Erythroblast (primary cell): ENCODE data around the gene SLCO2A1.

Experiments used
- DNase-seq, 2 experiments: peaks; one replicate each; lab custom pipeline; 2025; lab: John Stamatoyannopoulos, UW
- GATA1 ChIP-seq: IDR thresholded peaks from 2 replicates; pipeline ENCODE4 v1.6.1; 2011; ENCODE audit warnings: low read depth, mild to moderate bottlenecking, control low read depth, low read length, moderate library complexity
- POLR2A ChIP-seq: IDR thresholded peaks from 2 replicates; pipeline ENCODE4 v1.6.1; 2011; ENCODE audit warnings: mild to moderate bottlenecking, low read length

The SLCO2A1 gene

GRCh38 chr3:134014270-134014669, 15.5 kb downstream of the SLCO2A1 start:
- DNase-seq, result no peak
- TF ChIP-seq POLR2A (no peak), GATA1 (no peak)

- DNase-seq, result no peak
- TF ChIP-seq GATA1, result no peak
- no peak for TF ChIP-seq POLR2A
Measured at GRCh38 chr3:134013280-134013679, 16.4 kb downstream of the SLCO2A1 start.

- TF ChIP-seq GATA1, result no peak
- no peak for DNase-seq
Measured at GRCh38 chr3:134009345-134010000, 20.3 kb downstream of the SLCO2A1 start.

GRCh38 chr3:134008630-134009156, 21.0 kb downstream of the SLCO2A1 start:
- no peak for DNase-seq
- TF ChIP-seq GATA1 (no peak), POLR2A (no peak)

- no peak for TF ChIP-seq POLR2A
- TF ChIP-seq GATA1, result no peak
- no peak for DNase-seq
Measured at GRCh38 chr3:134007819-134008218, 21.9 kb downstream of the SLCO2A1 start.

GRCh38 chr3:134004841-134005240, 24.9 kb downstream of the SLCO2A1 start:
- TF ChIP-seq GATA1, result no peak
- no peak for TF ChIP-seq POLR2A
- DNase-seq, result no peak

- TF ChIP-seq GATA1, result no peak
- no peak for TF ChIP-seq POLR2A
Measured at GRCh38 chr3:134003066-134003465, 26.7 kb downstream of the SLCO2A1 start.

GRCh38 chr3:134002306-134002705, 27.4 kb downstream of the SLCO2A1 start:
- TF ChIP-seq POLR2A, result no peak
- no peak for TF ChIP-seq GATA1
- no peak for DNase-seq

More at GRCh38 chr3:134003066-134003465, 26.7 kb downstream of the SLCO2A1 start:
- no peak for DNase-seq

GRCh38 chr3:134001251-134001650, 28.5 kb downstream of the SLCO2A1 start:
- DNase-seq, result no peak

GRCh38 chr3:133999891-134000685, 29.6 kb downstream of the SLCO2A1 start:
- no peak for DNase-seq
- TF ChIP-seq GATA1 (no peak), POLR2A (no peak)

More at GRCh38 chr3:134001251-134001650, 28.5 kb downstream of the SLCO2A1 start:
- TF ChIP-seq GATA1, result no peak
- no peak for TF ChIP-seq POLR2A

- no peak for TF ChIP-seq GATA1
- no peak for TF ChIP-seq POLR2A
- no peak for DNase-seq
Measured at GRCh38 chr3:133998691-133999241, 31.0 kb downstream of the SLCO2A1 start.

GRCh38 chr3:133997871-133998635, 31.7 kb downstream of the SLCO2A1 start:
- DNase-seq, result no peak
- TF ChIP-seq POLR2A, result no peak
- no peak for TF ChIP-seq GATA1

- TF ChIP-seq POLR2A, result no peak
- no peak for TF ChIP-seq GATA1
- no peak for DNase-seq
Measured at GRCh38 chr3:133996996-133997395, 32.7 kb downstream of the SLCO2A1 start.
